ENCODE measurements around the gene IFI44L. TPM values are rescaled to one million over a fixed set of nuclear protein-coding genes. Genes with fewer than 3 reads are reported as not detected.

The IFI44L gene
- total RNA-seq, 1 experiment from 2014 or later, result 26.2 TPM

- no peak for DNase-seq (ENCODE audit: low read depth)
These were observed 21.3 kb downstream of the IFI44L start for GRCh38 chr1:78641558-78641957.

- DNase-seq (ENCODE audit: low read depth), result no peak
These were observed 25.5 kb downstream of the IFI44L start for GRCh38 chr1:78645723-78646122.

GRCh38 chr1:78647238-78647637 lies 27.0 kb downstream of the IFI44L start:
- DNase-seq (ENCODE audit: low read depth), result no peak

GRCh38 chr1:78649628-78650027 lies 29.4 kb downstream of the IFI44L start, which contains the start of gene IFI44:
Gene IFI44, plus strand, starts transcription at chr1:78649831. Its CDS starts 365 bp downstream, at chr1:78650196.
- DNase-seq (ENCODE audit: low read depth), result peak; percentile 93

- peak; percentile 63 for DNase-seq (ENCODE audit: low read depth)
These were observed 29.9 kb downstream of the IFI44L start for GRCh38 chr1:78650114-78650660.

GRCh38 chr1:78651241-78651640 lies 31.0 kb downstream of the IFI44L start:
- DNase-seq (ENCODE audit: low read depth), result peak; percentile 96

GRCh38 chr1:78652019-78652560 lies 31.8 kb downstream of the IFI44L start:
- DNase-seq (ENCODE audit: low read depth), result no peak

- no peak for DNase-seq (ENCODE audit: low read depth)
These were observed 38.7 kb downstream of the IFI44L start for GRCh38 chr1:78658901-78659300.

- no peak for DNase-seq (ENCODE audit: low read depth)
These were observed 43.7 kb downstream of the IFI44L start for GRCh38 chr1:78663923-78664322.

GRCh38 chr1:78664763-78665162 lies 44.5 kb downstream of the IFI44L start:
- DNase-seq (ENCODE audit: low read depth), result peak; percentile 27

- DNase-seq (ENCODE audit: low read depth), result peak; percentile 34
These were observed 45.6 kb downstream of the IFI44L start for GRCh38 chr1:78665809-78666208.

- no peak for DNase-seq (ENCODE audit: low read depth)
These were observed 47.7 kb downstream of the IFI44L start for GRCh38 chr1:78667939-78668338.

- DNase-seq (ENCODE audit: low read depth), result no peak
These were observed 48.2 kb downstream of the IFI44L start for GRCh38 chr1:78668427-78668826.

GRCh38 chr1:78672428-78672827 lies 52.2 kb downstream of the IFI44L start:
- DNase-seq (ENCODE audit: low read depth), result no peak

- no peak for DNase-seq (ENCODE audit: low read depth)
These were observed 52.9 kb downstream of the IFI44L start for GRCh38 chr1:78673120-78673519.

- DNase-seq (ENCODE audit: low read depth), result peak; percentile 64
These were observed 56.2 kb downstream of the IFI44L start for GRCh38 chr1:78676347-78676982.

- no peak for DNase-seq (ENCODE audit: low read depth)
These were observed 56.7 kb downstream of the IFI44L start for GRCh38 chr1:78676993-78677392.

GRCh38 chr1:78677788-78678187 lies 57.5 kb downstream of the IFI44L start:
- no peak for DNase-seq (ENCODE audit: low read depth)

GRCh38 chr1:78678324-78678723 lies 58.1 kb downstream of the IFI44L start:
- DNase-seq (ENCODE audit: low read depth), result no peak

GRCh38 chr1:78681265-78681664 lies 61.0 kb downstream of the IFI44L start:
- no peak for DNase-seq (ENCODE audit: low read depth)

GRCh38 chr1:78682496-78682895 lies 62.2 kb downstream of the IFI44L start:
- DNase-seq (ENCODE audit: low read depth), result peak; percentile 73

GRCh38 chr1:78683079-78683478 lies 62.8 kb downstream of the IFI44L start:
- DNase-seq (ENCODE audit: low read depth), result no peak

GRCh38 chr1:78687315-78687714 lies 67.1 kb downstream of the IFI44L start:
- DNase-seq (ENCODE audit: low read depth), result no peak
